LNCAP (cell line): ENCODE measurements around the gene SORL1-AS1.

Experiments used
- TF ChIP-seq, protein P1 (sequence below): fragments of 450-650 bp; IDR thresholded peaks from 2 replicates; pipeline ENCODE4 v1.5.1; 2017; ENCODE audit warnings: mild to moderate bottlenecking

The SORL1-AS1 gene

DNA sequence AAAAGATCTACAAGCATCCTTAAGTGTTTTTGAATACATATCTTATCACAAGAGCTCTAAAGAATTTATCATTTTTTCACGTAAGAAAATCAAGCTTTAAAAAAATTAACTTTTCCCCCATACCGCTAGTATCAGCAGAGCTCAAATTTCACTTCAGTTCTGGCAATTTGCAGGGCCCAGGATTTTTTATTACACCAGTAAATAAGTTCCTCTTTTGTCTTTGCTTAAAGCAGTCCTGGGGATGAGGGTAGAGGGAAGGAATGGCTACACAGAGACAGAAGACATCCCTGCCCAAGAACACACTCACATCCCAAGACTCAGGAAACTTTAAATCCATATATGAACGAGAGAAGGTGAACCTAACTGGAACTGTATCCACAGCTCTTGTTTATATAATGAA is 23.2 kb downstream of the SORL1-AS1 start:
- TF ChIP-seq, protein P1, sequence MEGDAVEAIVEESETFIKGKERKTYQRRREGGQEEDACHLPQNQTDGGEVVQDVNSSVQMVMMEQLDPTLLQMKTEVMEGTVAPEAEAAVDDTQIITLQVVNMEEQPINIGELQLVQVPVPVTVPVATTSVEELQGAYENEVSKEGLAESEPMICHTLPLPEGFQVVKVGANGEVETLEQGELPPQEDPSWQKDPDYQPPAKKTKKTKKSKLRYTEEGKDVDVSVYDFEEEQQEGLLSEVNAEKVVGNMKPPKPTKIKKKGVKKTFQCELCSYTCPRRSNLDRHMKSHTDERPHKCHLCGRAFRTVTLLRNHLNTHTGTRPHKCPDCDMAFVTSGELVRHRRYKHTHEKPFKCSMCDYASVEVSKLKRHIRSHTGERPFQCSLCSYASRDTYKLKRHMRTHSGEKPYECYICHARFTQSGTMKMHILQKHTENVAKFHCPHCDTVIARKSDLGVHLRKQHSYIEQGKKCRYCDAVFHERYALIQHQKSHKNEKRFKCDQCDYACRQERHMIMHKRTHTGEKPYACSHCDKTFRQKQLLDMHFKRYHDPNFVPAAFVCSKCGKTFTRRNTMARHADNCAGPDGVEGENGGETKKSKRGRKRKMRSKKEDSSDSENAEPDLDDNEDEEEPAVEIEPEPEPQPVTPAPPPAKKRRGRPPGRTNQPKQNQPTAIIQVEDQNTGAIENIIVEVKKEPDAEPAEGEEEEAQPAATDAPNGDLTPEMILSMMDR: no peak

DNA sequence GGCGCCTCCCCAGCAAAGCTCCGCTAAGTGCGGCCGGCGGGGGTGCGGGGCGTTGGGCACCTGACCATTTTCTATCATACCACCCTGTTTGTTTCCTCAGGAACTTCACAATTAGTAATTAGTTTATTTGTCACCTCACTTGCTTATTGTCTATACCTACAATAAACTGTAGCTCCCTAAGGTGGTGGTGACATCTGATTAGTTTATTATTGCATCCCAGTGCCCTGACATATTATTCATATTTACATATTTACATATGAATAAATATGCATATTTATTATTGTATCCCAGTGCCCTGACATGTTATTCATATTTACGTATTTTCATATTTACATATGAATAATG is 25.4 kb downstream of the SORL1-AS1 start:
- TF ChIP-seq, protein P1: no peak

DNA sequence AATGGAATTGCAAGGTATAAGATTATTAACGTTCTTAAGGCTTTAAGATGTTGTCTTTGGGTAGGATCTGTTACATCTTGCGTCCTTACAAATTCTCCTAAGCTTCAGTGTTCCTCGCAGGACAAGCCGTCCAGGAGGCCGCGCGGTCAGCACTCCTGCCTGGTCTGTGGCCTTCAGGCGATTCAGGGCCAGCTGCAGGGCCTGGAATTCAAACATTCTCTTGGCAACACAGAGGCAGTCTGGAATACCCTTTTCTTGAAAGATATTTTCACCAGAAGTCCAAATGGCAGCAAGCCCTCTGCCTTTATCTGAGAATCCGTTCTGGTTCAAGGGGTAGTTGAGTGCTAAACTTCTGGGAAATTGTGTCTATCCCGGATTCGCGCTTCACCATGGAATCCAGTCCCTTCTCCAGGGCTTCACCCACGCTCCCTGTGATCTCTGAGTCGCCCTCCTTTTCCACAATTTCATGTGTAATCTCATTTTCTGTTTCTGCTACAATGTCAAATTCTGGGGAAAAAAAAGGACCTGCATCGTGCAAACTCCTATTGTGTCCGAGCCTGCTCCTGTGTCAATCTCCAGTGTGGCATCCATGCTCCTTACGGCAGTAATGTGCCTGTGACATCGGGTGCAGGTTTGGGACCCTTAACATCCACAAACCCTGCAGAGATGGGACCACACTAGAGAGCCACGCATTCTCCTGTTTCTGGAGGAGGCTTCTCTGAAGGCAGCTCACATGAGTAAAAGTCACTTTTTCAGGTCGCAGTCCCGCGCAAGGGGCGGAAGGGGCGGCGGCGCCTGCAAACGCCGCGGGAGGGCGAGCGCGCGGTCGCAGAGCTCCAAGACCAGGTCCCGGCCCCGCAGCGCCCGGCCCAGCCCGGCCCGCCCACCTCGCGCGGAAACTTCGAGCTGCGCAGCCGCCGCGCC is 26.0 kb downstream of the SORL1-AS1 start:
- TF ChIP-seq, protein P1: 0 out of 2 replicates have a peak, but pooled peaks have one; percentile 13

DNA sequence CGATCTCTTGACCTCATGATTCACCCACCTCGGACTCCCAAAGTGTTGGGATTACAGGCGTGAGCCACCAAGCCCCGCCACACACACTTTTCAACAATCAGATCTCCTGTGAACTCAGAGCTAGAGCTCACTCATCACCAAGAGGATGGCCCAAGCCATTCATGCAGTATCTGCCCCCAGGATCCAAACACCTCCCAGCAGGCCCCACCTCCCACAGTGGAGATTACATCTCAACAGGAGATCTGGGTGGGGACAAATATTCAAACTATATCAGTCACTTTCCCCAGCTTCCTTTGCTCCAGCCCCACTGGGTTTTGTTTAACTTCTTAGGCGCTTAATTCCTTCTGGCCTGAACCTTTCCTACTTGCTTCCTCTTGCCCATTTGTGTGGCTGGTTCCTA is 26.9 kb downstream of the SORL1-AS1 start:
- TF ChIP-seq, protein P1: no peak

DNA sequence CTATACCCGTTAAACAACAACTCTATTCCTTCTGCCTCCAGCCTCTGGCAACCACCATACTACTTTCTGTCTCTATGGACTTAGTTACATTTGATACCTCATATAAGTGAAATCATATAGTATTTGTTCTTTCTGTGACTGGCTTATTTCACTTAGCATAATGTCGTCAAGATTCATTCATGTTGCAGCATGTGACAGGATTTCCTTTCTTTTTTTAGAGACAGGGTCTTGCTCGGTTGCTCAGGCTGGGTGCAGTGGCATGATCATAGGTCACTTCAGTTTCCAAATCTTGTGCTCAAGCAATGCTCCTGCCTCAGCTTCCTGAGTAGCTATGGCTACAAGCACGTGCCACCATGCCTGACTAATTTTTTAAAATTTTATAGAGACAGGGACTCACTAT is 30.1 kb downstream of the SORL1-AS1 start:
- TF ChIP-seq, protein P1: no peak

DNA sequence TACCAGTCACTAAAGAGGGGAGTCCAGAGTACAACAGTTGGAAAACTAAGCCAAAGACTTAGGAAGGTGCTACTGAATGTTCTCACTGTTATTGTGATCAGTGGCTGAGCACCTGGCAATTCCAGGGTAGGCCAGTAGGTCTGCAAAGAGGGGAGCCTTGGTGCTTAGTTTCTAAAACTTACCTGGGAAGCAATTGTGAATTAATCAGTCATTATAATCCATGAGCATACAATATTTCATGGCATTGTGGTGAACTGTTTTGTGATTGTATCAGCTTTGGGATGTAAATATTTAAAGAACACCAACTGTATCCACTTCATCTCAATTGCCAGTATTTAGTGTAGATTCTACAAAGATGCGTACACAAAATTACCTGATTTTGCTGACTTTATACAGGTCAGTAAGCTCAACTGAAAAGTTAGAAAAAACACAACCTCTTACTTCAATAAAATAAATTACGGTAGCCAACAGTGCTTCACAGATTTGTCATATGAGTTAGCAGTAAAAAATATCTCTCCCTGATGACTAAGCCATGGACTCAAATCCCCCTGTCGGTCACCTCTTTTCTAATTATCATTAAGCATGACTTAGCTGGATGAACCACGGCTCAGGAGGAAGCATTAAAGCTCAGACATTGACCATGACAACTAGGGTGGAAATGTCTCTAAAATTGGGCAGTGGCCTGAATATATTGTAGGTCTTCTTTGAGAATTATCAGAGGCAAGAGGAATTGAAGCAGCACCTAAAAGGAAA is 31.4 kb downstream of the SORL1-AS1 start:
- TF ChIP-seq, protein P1: no peak

DNA sequence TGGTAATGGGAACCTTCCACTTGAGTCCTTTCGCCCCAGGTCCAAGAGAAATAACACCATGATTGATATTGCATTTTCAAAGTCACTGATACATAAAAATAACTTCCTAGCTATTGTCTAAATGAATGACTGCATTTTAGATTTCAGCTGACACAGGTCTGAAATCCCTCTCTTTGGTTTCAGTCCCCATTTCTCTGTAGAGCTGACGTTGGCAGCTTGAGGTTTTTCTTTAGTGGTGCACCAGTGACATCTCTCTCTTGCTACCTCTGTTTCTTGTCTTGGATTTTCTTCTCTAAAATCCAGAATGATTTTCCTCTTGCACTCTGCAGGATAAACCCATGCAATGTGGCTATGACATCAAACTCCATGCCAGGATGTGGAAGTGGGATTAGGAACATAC is 32.4 kb downstream of the SORL1-AS1 start:
- TF ChIP-seq, protein P1: no peak
